Measurements from ENCODE around the gene ERN1.
"Not testable (repeated sequence)": the region's sequence is repeated elsewhere in the genome, so short reads cannot be mapped to it uniquely, and the experiment has no call there.

Gene ERN1

GRCh38 chr17:64028874-64029464 lies 101.0 kb downstream of the ERN1 start:
- peak; percentile 83 for TF ChIP-seq CTCF (conservative IDR thresholded peaks at IDR 0.05; ENCODE audit: low read depth, low read length)
- H3K4me3 ChIP-seq (ENCODE audit: low read length) = no peak overlapping the region
- no peak for DNase-seq (ENCODE audit: low read depth)

GRCh38 chr17:64025732-64026294 lies 104.1 kb downstream of the ERN1 start:
- TF ChIP-seq CTCF (conservative IDR thresholded peaks at IDR 0.05; ENCODE audit: low read depth, low read length) = peak; percentile 95
- DNase-seq (ENCODE audit: low read depth) = no peak
- no peak overlapping the region for H3K4me3 ChIP-seq (ENCODE audit: low read length)

GRCh38 chr17:64024781-64025731 lies 104.9 kb downstream of the ERN1 start:
- DNase-seq (ENCODE audit: low read depth) = no peak
- no peak overlapping the region for H3K4me3 ChIP-seq (ENCODE audit: low read length)
- no peak for TF ChIP-seq CTCF (conservative IDR thresholded peaks at IDR 0.05; ENCODE audit: low read depth, low read length)

GRCh38 chr17:64024215-64024654 lies 105.7 kb downstream of the ERN1 start:
- TF ChIP-seq CTCF (conservative IDR thresholded peaks at IDR 0.05; ENCODE audit: low read depth, low read length) = no peak
- no peak overlapping the region for H3K4me3 ChIP-seq (ENCODE audit: low read length)
- no peak for DNase-seq (ENCODE audit: low read depth)

GRCh38 chr17:64022611-64023063 lies 107.3 kb downstream of the ERN1 start:
- H3K4me3 ChIP-seq (ENCODE audit: low read length) = no peak overlapping the region
- DNase-seq (ENCODE audit: low read depth) = no peak
- no peak for TF ChIP-seq CTCF (conservative IDR thresholded peaks at IDR 0.05; ENCODE audit: low read depth, low read length)

- DNase-seq (ENCODE audit: low read depth) = no peak
- H3K4me3 ChIP-seq (ENCODE audit: low read length) = no peak within 1 kb of the TSS
- no peak for TF ChIP-seq CTCF (conservative IDR thresholded peaks at IDR 0.05; ENCODE audit: low read depth, low read length)
Measured at GRCh38 chr17:64020056-64020766, 109.7 kb downstream of the ERN1 start, which contains the start of gene ICAM2. Gene ICAM2, minus strand, starts transcription at chr17:64020633. Its CDS starts 13,942 bp downstream, at chr17:64006691.

GRCh38 chr17:64019551-64019961 lies 110.4 kb downstream of the ERN1 start:
- H3K4me3 ChIP-seq (ENCODE audit: low read length); DNase-seq (ENCODE audit: low read depth): not testable (repeated sequence)

All from retinal pigment epithelial cell (primary cell).